SK-N-SH (cell line): ENCODE measurements around the gene RPS15A. TPM values are rescaled to one million over a fixed set of nuclear protein-coding genes. Genes with fewer than 3 reads are reported as not detected.
A peak's percentile ranks its signal among the peaks of the same experiment; 100 is the strongest.

ENCODE experiments used
- CTCF ChIA-PET: fragments of 300-600, 350-600 bp; formaldehyde crosslinking; extraction: SDS; loops from one replicate; lab custom pipeline; 2021; lab: Yijun Ruan, JAX
- POLR2A ChIA-PET: fragments of 350-600 bp; sonication (Branson Sonifier 250); formaldehyde crosslinking; extraction: SDS; loops from one replicate; lab custom pipeline; 2020; ENCODE audit warnings: antibody characterized with exemption, inconsistent platforms; lab: Yijun Ruan, JAX
- DNase-seq: peaks from one replicate; pipeline ENCODE4 v3.0.0; 2012
- H2AFZ ChIP-seq: fragments of 200-600 bp; sonication (generic); 2 replicates; pipeline ENCODE4 v1.8.1; 2016; ENCODE audit warnings: antibody characterized with exemption, mild to moderate bottlenecking, low read depth
- H3F3A ChIP-seq: fragments of 200-600 bp; sonication (generic); replicated peaks from 2 replicates; pipeline ENCODE3; 2016; ENCODE audit warnings: antibody characterized with exemption, mild to moderate bottlenecking; ENCODE audit not compliant: insufficient read depth
- H3K27ac ChIP-seq, 2 experiments: fragments of 200-500 bp in 1 of 2; fragments of 200-600 bp in 1 of 2; sonication (Bioruptor generic) in 1 of 2; sonication (generic), shearing (Covaris generic) in 1 of 2; 2 replicates each; pipeline versions ENCODE4 v1.5.1 to v1.6.1; 2014 to 2016; ENCODE audit warnings: low read depth in 2 of 2, inconsistent platforms in 1 of 2, low read length in 1 of 2, mild to moderate bottlenecking in 1 of 2, mixed read lengths in 1 of 2
- H3K27me3 ChIP-seq: fragments of 200-600 bp; sonication (generic), shearing (Covaris generic); 2 replicates; pipeline ENCODE4 v1.6.1; 2016; ENCODE audit warnings: mixed run types; ENCODE audit not compliant: insufficient read depth
- H3K36me3 ChIP-seq, 2 experiments: fragments of 200-500 bp in 1 of 2; fragments of 200-600 bp in 1 of 2; sonication (Bioruptor generic) in 1 of 2; sonication (generic) in 1 of 2; replicated peaks in 1 of 2; 2 replicates each; pipeline versions ENCODE3 to v1.5.1; 2014 to 2016; ENCODE audit warnings: low read length in 1 of 2, mild to moderate bottlenecking in 1 of 2; ENCODE audit not compliant: insufficient read depth in 2 of 2, control insufficient read depth in 1 of 2
- H3K4me1 ChIP-seq, 2 experiments: fragments of 200-500 bp in 1 of 2; fragments of 200-600 bp in 1 of 2; sonication (Bioruptor generic) in 1 of 2; sonication (generic), shearing (Covaris generic) in 1 of 2; 2 replicates each; pipeline versions ENCODE4 v1.5.1 to v1.6.1; 2014 to 2016; ENCODE audit warnings: low read depth in 1 of 2, low read length in 1 of 2, mixed run types in 1 of 2; ENCODE audit not compliant: insufficient read depth in 2 of 2, control insufficient read depth in 1 of 2
- H3K4me2 ChIP-seq: fragments of 200-600 bp; sonication (generic), shearing (Covaris generic); 2 replicates; pipeline ENCODE4 v1.6.1; 2017; ENCODE audit warnings: mixed run types
- H3K4me3 ChIP-seq, 2 experiments: fragments of 200-500 bp in 1 of 2; fragments of 200-600 bp in 1 of 2; sonication (Bioruptor generic) in 1 of 2; sonication (generic), shearing (Covaris generic) in 1 of 2; 2 replicates each; pipeline versions ENCODE4 v1.5.1 to v1.8.1; 2014 to 2016; ENCODE audit warnings: low read depth in 2 of 2, inconsistent platforms in 1 of 2, low read length in 1 of 2, mild to moderate bottlenecking in 1 of 2, mixed read lengths in 1 of 2, moderate library complexity in 1 of 2
- H3K79me2 ChIP-seq: fragments of 200-600 bp; sonication (generic); 2 replicates; pipeline ENCODE4 v1.8.1; 2017; ENCODE audit warnings: mild to moderate bottlenecking; ENCODE audit not compliant: insufficient read depth
- H3K9ac ChIP-seq: fragments of 200-600 bp; sonication (generic); 2 replicates; pipeline ENCODE4 v1.6.1; 2017; ENCODE audit warnings: mixed run types
- H3K9me2 ChIP-seq: fragments of 200-600 bp; sonication (generic); 2 replicates; pipeline ENCODE4 v1.6.1; 2017; ENCODE audit warnings: mixed run types
- H3K9me3 ChIP-seq: fragments of 200-600 bp; sonication (generic); 2 replicates; pipeline ENCODE4 v1.6.1; 2017; ENCODE audit warnings: mixed run types, mild to moderate bottlenecking, moderate library complexity
- H4K20me1 ChIP-seq: fragments of 200-600 bp; sonication (generic); 2 replicates; pipeline ENCODE4 v1.6.1; 2017; ENCODE audit warnings: mild to moderate bottlenecking, mixed run types; ENCODE audit not compliant: insufficient read depth
- CHD2 ChIP-seq: fragments of 150-350 bp; IDR thresholded peaks from 2 replicates; pipeline ENCODE4 v1.6.1; 2018; ENCODE audit warnings: low read length; ENCODE audit not compliant: partially characterized antibody
- FOXM1 ChIP-seq: IDR thresholded peaks from 2 replicates; pipeline ENCODE4 v1.4.0; 2012; ENCODE audit warnings: low read depth, mild to moderate bottlenecking
- JUND ChIP-seq: IDR thresholded peaks from 2 replicates; pipeline ENCODE4 v1.4.0; 2012
- MAX ChIP-seq: IDR thresholded peaks from 2 replicates; pipeline ENCODE4 v1.4.0; 2012; ENCODE audit warnings: low read depth
- RAD21 ChIP-seq: IDR thresholded peaks from 2 replicates; pipeline ENCODE4 v1.6.1; 2012; ENCODE audit warnings: mild to moderate bottlenecking, low read length
- REST ChIP-seq: IDR thresholded peaks from 2 replicates; pipeline ENCODE4 v1.6.1; 2012; ENCODE audit warnings: mild to moderate bottlenecking, low read depth, low read length, moderate library complexity
- SIN3A ChIP-seq: IDR thresholded peaks from 2 replicates; pipeline ENCODE4 v1.6.1; 2012; ENCODE audit warnings: low read depth, mild to moderate bottlenecking, low read length, moderate library complexity, borderline replicate concordance
- SMC3 ChIP-seq: IDR thresholded peaks from 2 replicates; pipeline ENCODE4 v1.6.1; 2012; ENCODE audit warnings: low read depth, low read length, improper control_type of control experiment
- TAF1 ChIP-seq: IDR thresholded peaks from 2 replicates; pipeline ENCODE4 v1.6.1; 2012; ENCODE audit warnings: low read depth, mild to moderate bottlenecking, low read length, moderate library complexity, borderline replicate concordance
- TCF12 ChIP-seq: IDR thresholded peaks from 2 replicates; pipeline ENCODE4 v1.4.0; 2012
- WGBS: methylation state at CpG from one replicate; pipeline ENCODE4 v1.1.6; 2017; ENCODE audit warnings: low lambda C conversion rate; 5-methylcytosine and 5-hydroxymethylcytosine counted together
- polyA plus RNA-seq, 3 experiments: library from polyadenylated mRNA; depleted of rRNA; stranded (reverse); fragments of >200 nt; gene quantifications; 2 replicates each; pipeline ENCODE4 v1.2.3, GENCODE V29; 2012

Gene RPS15A
- polyA plus RNA-seq, 1 of the 3 experiments (the other 2 are of a cell fraction): 6,745 TPM

- TF ChIP-seq REST: peak; percentile 68; the same call in 1 of the 2 replicates
- TF ChIP-seq TCF12: no peak
- no peak for TF ChIP-seq JUND
- TF ChIP-seq TAF1: peak; percentile 94
- peak; percentile 100 for TF ChIP-seq FOXM1
Observed at GRCh38 chr16:18801145-18801972, 11.2 kb upstream of the RPS15A start, which contains the start of gene ARL6IP1 (continued).

- CTCF ChIA-PET: interaction anchor here (0.6 to 2.1 kb wide), 5 partner anchors 10 to 44 kb away, joined by 3 to 18 read pairs (median 5); partner anchors contain the start of gene RPS15A
- no peaks in the 10 kb centered on the region for H3K9me2 ChIP-seq
- H3K4me2 ChIP-seq: peak overlapping the region; percentile 72
- peaks cover 11 to 38% of the 10 kb centered on the region in 2 experiments; a peak in 3 of 4 replicates for H3K4me1 ChIP-seq
- H3K27ac ChIP-seq: peak overlapping the region; percentile 83 to 86
- no peak overlapping the region for H2AFZ ChIP-seq
- H4K20me1 ChIP-seq: peaks cover 38% of the 10 kb centered on the region
- no peaks in the 10 kb centered on the region for H3K9me3 ChIP-seq
- WGBS: 2% methylated on average over 10 of the region's 15 CpGs
- H3K4me3 ChIP-seq: peak overlapping the region; percentile 97 to 98
- POLR2A ChIA-PET: interaction anchor here (1.3 to 4.9 kb wide), 4 partner anchors 8 to 266 kb away, joined by 3 to 56 read pairs (median 6); partner anchors contain the start of gene RPS15A
- peaks cover 27% of the 10 kb centered on the region for H3F3A ChIP-seq
- H3K79me2 ChIP-seq: peaks cover 71% of the 10 kb centered on the region
- TF ChIP-seq SMC3: no peak
- no peak for TF ChIP-seq CHD2
- no peak for TF ChIP-seq RAD21
- TF ChIP-seq MAX: 0 out of 2 replicates have a peak, but pooled peaks have one; percentile 25
- TF ChIP-seq SIN3A: 0 out of 2 replicates have a peak, but pooled peaks have one; percentile 48
- no peak for DNase-seq
- peaks cover 23% of the 10 kb centered on the region in 2 experiments for H3K36me3 ChIP-seq
- no peaks in the 10 kb centered on the region for H3K27me3 ChIP-seq
- H3K9ac ChIP-seq: peak overlapping the region; percentile 96
Observed at GRCh38 chr16:18800775-18801144, 10.6 kb upstream of the RPS15A start.
